Vagina (tissue), 2 donors: ENCODE measurements around the gene GMCL2. TPM values are rescaled to one million over a fixed set of nuclear protein-coding genes. Genes with fewer than 3 reads are reported as not detected.

Experiments used
- DNase-seq, 2 donors: peaks; one replicate each; pipeline ENCODE4 v3.0.0-alpha.2; 2017; ENCODE audit errors: extremely low spot score in 2 of 2
- H3K27ac ChIP-seq: fragments of 200-600 bp; sonication (generic); one replicate; pipeline ENCODE4 v1.5.1; 2019
- H3K27me3 ChIP-seq: fragments of 200-600 bp; sonication (generic); one replicate; pipeline ENCODE4 v1.5.1; 2019
- H3K36me3 ChIP-seq, 2 donors: fragments of 200-600 bp; sonication (generic); one replicate each; pipeline ENCODE4 v1.5.1; 2017 to 2019
- H3K4me1 ChIP-seq: fragments of 200-600 bp; sonication (generic); one replicate; pipeline ENCODE4 v1.5.1; 2019
- H3K4me3 ChIP-seq, 2 donors: fragments of 200-600 bp; sonication (generic); 1 replicate in 1 of 2; 2 replicates in 1 of 2; pipeline ENCODE4 v1.5.1; 2016 to 2019
- H3K9me3 ChIP-seq: fragments of 200-600 bp; sonication (generic); one replicate; pipeline ENCODE4 v1.5.1; 2019
- CTCF ChIP-seq, 3 experiments: fragments of 450-650 bp in 2 of 3; fragments of 200-600 bp in 1 of 3; sonication (generic) in 1 of 3; IDR thresholded peaks; one replicate each; pipeline ENCODE4 v1.5.1; 2017 to 2019; ENCODE audit warnings: antibody characterized with exemption in 3 of 3, mild to moderate bottlenecking in 2 of 3, moderate library complexity in 2 of 3
- POLR2A ChIP-seq, 2 donors: fragments of 450-650 bp; IDR thresholded peaks; one replicate each; pipeline ENCODE4 v1.6.1; 2017; ENCODE audit warnings: antibody characterized with exemption in 2 of 2, mild to moderate bottlenecking in 2 of 2, moderate library complexity in 2 of 2
- POLR2AphosphoS5 ChIP-seq, 2 donors: sonication (generic); formaldehyde crosslinking; IDR thresholded peaks; one replicate each; pipeline ENCODE4 v1.9.0; 2017; ENCODE audit warnings: antibody characterized with exemption in 2 of 2, mild to moderate bottlenecking in 2 of 2, low read depth in 1 of 2; ENCODE audit not compliant: insufficient read depth in 1 of 2
- intact Hi-C: fragments of 100-400 bp; cut with DNase I; formaldehyde crosslinking; loops from one replicate; pipeline ENCODE4 v1.15.1; 2023
- total RNA-seq: library from RNA; depleted of rRNA; stranded (reverse); fragments of >200 nt; gene quantifications from one replicate; pipeline ENCODE4 v1.2.3, GENCODE V29; 2016

Gene GMCL2
- total RNA-seq, 1 donor from 2014 or later: not detected

- Histone ChIP-seq H3K27me3 (no peaks in the 10 kb centered on the region), H3K9me3 (no peaks in the 10 kb centered on the region), H3K36me3 (peaks cover 0 to 43% of the 10 kb centered on the region in 2 donors), H3K4me3 (no peak overlapping the region), H3K4me1 (peaks cover 8% of the 10 kb centered on the region), H3K27ac (no peak overlapping the region)
- TF ChIP-seq POLR2A (IDR thresholded peaks at IDR 0.05) (no peak), CTCF (IDR thresholded peaks at IDR 0.05) (no peak)
- no peak for DNase-seq
- intact Hi-C loops: no loop called here
Observed at GRCh38 chr5:178218237-178218776, 31.1 kb upstream of the GMCL2 start.

- intact Hi-C loops: no loop called here
- TF ChIP-seq POLR2AphosphoS5 (IDR thresholded peaks at IDR 0.05; ENCODE audit: insufficient read depth in 1 of 2, low read depth in 1 of 2): no peak
- no peak for TF ChIP-seq POLR2A (IDR thresholded peaks at IDR 0.05)
- TF ChIP-seq CTCF (IDR thresholded peaks at IDR 0.05): no peak
- no peak overlapping the region for H3K27ac ChIP-seq
- peaks cover 0 to 58% of the 10 kb centered on the region in 2 donors for H3K36me3 ChIP-seq
- H3K9me3 ChIP-seq: no peaks in the 10 kb centered on the region
- H3K27me3 ChIP-seq: no peaks in the 10 kb centered on the region
- peaks cover 8% of the 10 kb centered on the region for H3K4me1 ChIP-seq
- no peak overlapping the region for H3K4me3 ChIP-seq
- no peak for DNase-seq
Observed at GRCh38 chr5:178216779-178217178, 29.6 kb upstream of the GMCL2 start.

- TF ChIP-seq POLR2AphosphoS5 (IDR thresholded peaks at IDR 0.05; ENCODE audit: insufficient read depth in 1 of 2, low read depth in 1 of 2) (no peak), CTCF (IDR thresholded peaks at IDR 0.05) (no peak), POLR2A (IDR thresholded peaks at IDR 0.05) (no peak)
- intact Hi-C loops: no loop called here
- DNase-seq: no peak
- Histone ChIP-seq H3K27ac (no peak overlapping the region), H3K9me3 (no peaks in the 10 kb centered on the region), H3K27me3 (no peaks in the 10 kb centered on the region), H3K36me3 (peaks cover 0 to 64% of the 10 kb centered on the region in 2 donors), H3K4me3 (no peak overlapping the region), H3K4me1 (peaks cover 8% of the 10 kb centered on the region)
Observed at GRCh38 chr5:178216088-178216534, 28.9 kb upstream of the GMCL2 start.

- DNase-seq: no peak
- TF ChIP-seq POLR2A (IDR thresholded peaks at IDR 0.05): no peak
- TF ChIP-seq CTCF (IDR thresholded peaks at IDR 0.05): no peak
- no peak for TF ChIP-seq POLR2AphosphoS5 (IDR thresholded peaks at IDR 0.05; ENCODE audit: insufficient read depth in 1 of 2, low read depth in 1 of 2)
- no peak overlapping the region for H3K27ac ChIP-seq
- peaks cover 0 to 71% of the 10 kb centered on the region in 2 donors for H3K36me3 ChIP-seq
- no peaks in the 10 kb centered on the region for H3K27me3 ChIP-seq
- intact Hi-C loops: no loop called here
- no peaks in the 10 kb centered on the region for H3K9me3 ChIP-seq
- peaks cover 8% of the 10 kb centered on the region for H3K4me1 ChIP-seq
- H3K4me3 ChIP-seq: no peak overlapping the region
Observed at GRCh38 chr5:178215280-178216002, 28.3 kb upstream of the GMCL2 start.

GRCh38 chr5:178214160-178214803 is 27.1 kb upstream of the GMCL2 start:
- intact Hi-C loops: no loop called here
- DNase-seq: no peak
- H3K4me3 ChIP-seq: no peak overlapping the region
- no peaks in the 10 kb centered on the region for H3K9me3 ChIP-seq
- H3K27me3 ChIP-seq: no peaks in the 10 kb centered on the region
- H3K4me1 ChIP-seq: peaks cover 14% of the 10 kb centered on the region
- no peak overlapping the region for H3K27ac ChIP-seq
- no peak for TF ChIP-seq POLR2AphosphoS5 (IDR thresholded peaks at IDR 0.05; ENCODE audit: insufficient read depth in 1 of 2, low read depth in 1 of 2)
- TF ChIP-seq CTCF (IDR thresholded peaks at IDR 0.05): no peak
- no peak for TF ChIP-seq POLR2A (IDR thresholded peaks at IDR 0.05)
- H3K36me3 ChIP-seq: peaks cover 3 to 77% of the 10 kb centered on the region in 2 donors
